Loucy (cell line): ENCODE results near the gene ARHGAP15.

Experiments
- H2AFZ ChIP-seq: fragments of 200-600 bp; sonication (generic); 2 replicates; pipeline ENCODE4 v1.6.0; 2016; ENCODE audit warnings: antibody characterized with exemption, mild to moderate bottlenecking, low read length, moderate library complexity
- H3F3A ChIP-seq: fragments of 200-600 bp; 2 replicates; pipeline ENCODE4 v1.6.0; 2016; ENCODE audit warnings: antibody characterized with exemption, low read depth, mild to moderate bottlenecking
- H3K27me3 ChIP-seq: fragments of 200-600 bp; sonication (generic); 2 replicates; pipeline ENCODE4 v1.6.1; 2014; ENCODE audit warnings: low read length, mild to moderate bottlenecking; ENCODE audit not compliant: insufficient read depth, poor library complexity, severe bottlenecking
- H3K36me3 ChIP-seq: fragments of 200-600 bp; sonication (generic); 2 replicates; pipeline ENCODE4 v1.6.1; 2016; ENCODE audit warnings: low read length; ENCODE audit not compliant: insufficient read depth
- H3K4me1 ChIP-seq: fragments of 200-600 bp; sonication (generic); 2 replicates; pipeline ENCODE4 v1.5.1; 2014; ENCODE audit warnings: low read length, mild to moderate bottlenecking; ENCODE audit not compliant: insufficient read depth, poor library complexity, severe bottlenecking
- H3K4me2 ChIP-seq: fragments of 200-600 bp; sonication (generic); 2 replicates; pipeline ENCODE4 v1.6.0; 2014; ENCODE audit warnings: antibody characterized with exemption, low read length, low read depth, mild to moderate bottlenecking; ENCODE audit not compliant: poor library complexity, severe bottlenecking
- H3K4me3 ChIP-seq: fragments of 200-600 bp; sonication (generic); 2 replicates; pipeline ENCODE4 v1.5.1; 2014; ENCODE audit warnings: low read length, mild to moderate bottlenecking, mixed read lengths; ENCODE audit not compliant: poor library complexity, severe bottlenecking
- H3K79me2 ChIP-seq: fragments of 200-600 bp; sonication (generic); 2 replicates; pipeline ENCODE4 v1.6.1; 2014; ENCODE audit warnings: low read length; ENCODE audit not compliant: insufficient read depth
- H3K9ac ChIP-seq: fragments of 200-600 bp; sonication (generic); 2 replicates; pipeline ENCODE4 v1.6.0; 2014; ENCODE audit warnings: mild to moderate bottlenecking, low read depth, low read length, moderate library complexity; ENCODE audit not compliant: poor library complexity, severe bottlenecking
- H3K9me2 ChIP-seq: fragments of 200-600 bp; sonication (generic); replicated peaks from 2 replicates; pipeline ENCODE4 v1.6.1; 2016; ENCODE audit warnings: low read depth, low read length, mixed read lengths
- H3K9me3 ChIP-seq: fragments of 200-600 bp; sonication (generic); 2 replicates; pipeline ENCODE4 v1.6.1; 2014; ENCODE audit warnings: mild to moderate bottlenecking, antibody characterized with exemption, low read length, low read depth; ENCODE audit not compliant: insufficient read depth
- H4K20me1 ChIP-seq: fragments of 200-600 bp; sonication (generic); 2 replicates; pipeline ENCODE4 v1.6.0; 2014; ENCODE audit warnings: antibody characterized with exemption, low read length, mild to moderate bottlenecking; ENCODE audit not compliant: insufficient read depth, poor library complexity, severe bottlenecking
- CTCF ChIP-seq: fragments of 200-600 bp; sonication (generic); conservative IDR thresholded peaks from 2 replicates; pipeline ENCODE4 v1.5.1; 2014; ENCODE audit warnings: mild to moderate bottlenecking, antibody characterized with exemption, low read length
- EZH2phosphoT487 ChIP-seq: fragments of 200-600 bp; IDR thresholded peaks from 2 replicates; pipeline ENCODE4 v1.6.1; 2018; ENCODE audit warnings: antibody characterized with exemption, mild to moderate bottlenecking, moderate library complexity, borderline replicate concordance

The ARHGAP15 gene

DNA sequence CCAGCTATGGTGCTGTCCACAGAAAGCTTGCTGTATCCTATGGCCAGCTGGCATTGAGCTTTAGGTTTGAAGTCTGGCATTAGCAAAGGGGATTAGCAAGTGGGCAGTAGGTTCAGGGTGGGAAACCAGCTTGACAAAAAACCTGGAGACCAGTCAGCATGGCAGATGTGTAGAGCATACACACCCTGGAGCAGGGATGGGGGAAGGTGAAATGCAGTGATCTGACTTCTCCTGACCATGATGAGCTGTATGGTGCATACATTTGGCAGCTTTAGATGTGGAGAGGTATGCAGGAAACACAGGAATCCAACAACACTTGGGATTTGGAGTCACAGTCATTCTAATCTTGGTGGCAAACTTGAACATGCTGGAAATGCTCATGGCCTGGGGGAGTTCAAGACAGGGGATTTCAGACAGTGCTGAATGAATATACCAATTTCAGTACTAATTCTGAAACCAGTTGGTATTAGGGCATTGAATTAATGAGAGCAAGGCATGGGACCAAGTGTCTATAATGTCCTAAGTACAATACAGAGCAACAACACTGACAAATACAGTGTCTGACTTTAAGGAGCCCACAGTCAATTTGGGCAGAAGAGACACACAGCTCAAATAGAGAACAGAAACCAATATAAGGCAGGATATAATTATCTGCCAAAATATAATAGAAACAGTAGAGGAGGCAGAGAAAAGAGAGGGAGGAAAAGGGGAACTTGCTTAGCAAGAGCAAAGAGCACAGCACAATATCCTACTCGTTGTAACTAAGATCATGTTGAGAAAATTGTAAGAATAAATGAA is 11.8 kb downstream of the ARHGAP15 start:
- Histone ChIP-seq H3K79me2 (peaks cover 100% of the 10 kb centered on the region), H3K36me3 (no peaks in the 10 kb centered on the region), H3K9ac (peak overlapping the region; percentile 25), H4K20me1 (peaks cover 99% of the 10 kb centered on the region), H2AFZ (no peak overlapping the region), H3K4me2 (peak overlapping the region; percentile 76), H3F3A (no peaks in the 10 kb centered on the region), H3K27me3 (no peaks in the 10 kb centered on the region), H3K4me1 (peaks cover 75% of the 10 kb centered on the region), H3K4me3 (peak overlapping the region; percentile 78), H3K9me3 (no peaks in the 10 kb centered on the region), H3K9me2 (no peaks in the 10 kb centered on the region)
- TF ChIP-seq CTCF: no peak
- no peak for TF ChIP-seq EZH2phosphoT487

- no peak overlapping the region for H2AFZ ChIP-seq
- no peaks in the 10 kb centered on the region for H3K9me3 ChIP-seq
- peak overlapping the region; percentile 76 for H3K4me2 ChIP-seq
- H3K27me3 ChIP-seq: no peaks in the 10 kb centered on the region
- H4K20me1 ChIP-seq: peaks cover 99% of the 10 kb centered on the region
- no peaks in the 10 kb centered on the region for H3K36me3 ChIP-seq
- peaks cover 100% of the 10 kb centered on the region for H3K79me2 ChIP-seq
- H3K9me2 ChIP-seq: no peaks in the 10 kb centered on the region
- no peak overlapping the region for H3K4me3 ChIP-seq
- H3F3A ChIP-seq: no peaks in the 10 kb centered on the region
- TF ChIP-seq CTCF (no peak), EZH2phosphoT487 (no peak)
- no peak overlapping the region for H3K9ac ChIP-seq
- peaks cover 70% of the 10 kb centered on the region for H3K4me1 ChIP-seq
These were observed 13.4 kb downstream of the ARHGAP15 start for GRCh38 chr2:143142598-143142997.

DNA sequence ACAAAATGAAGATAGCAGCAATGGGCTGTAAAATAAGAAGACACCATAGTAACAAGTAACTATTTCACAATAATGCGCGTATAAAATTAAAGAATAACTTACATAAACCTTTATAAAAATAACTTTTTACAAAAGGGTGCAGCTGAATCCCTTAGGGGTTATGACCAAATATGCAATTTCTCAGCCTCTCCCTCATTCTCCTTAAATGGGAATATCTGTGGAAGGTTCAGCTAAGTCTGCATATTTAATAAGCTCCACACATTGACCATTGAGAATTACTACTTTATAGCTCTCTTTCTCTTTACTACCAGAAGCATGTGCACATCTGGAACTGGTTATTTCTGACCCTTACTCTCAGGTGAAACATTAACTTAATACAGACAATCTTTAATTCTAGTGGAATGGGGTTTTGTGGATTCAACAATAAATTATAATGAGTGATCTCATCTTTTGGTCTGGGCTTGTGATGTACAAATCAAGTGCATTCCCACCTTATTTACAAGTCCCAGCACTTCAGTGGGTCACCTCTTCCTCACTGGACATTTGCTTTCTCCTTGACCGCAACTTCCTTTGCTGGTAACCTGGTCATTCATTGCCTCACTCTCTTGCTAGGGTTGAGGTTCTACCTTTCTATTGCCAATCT is 15.7 kb downstream of the ARHGAP15 start:
- TF ChIP-seq EZH2phosphoT487: no peak
- TF ChIP-seq CTCF: no peak
- no peaks in the 10 kb centered on the region for H3K36me3 ChIP-seq
- peaks cover 99% of the 10 kb centered on the region for H4K20me1 ChIP-seq
- H3K27me3 ChIP-seq: no peaks in the 10 kb centered on the region
- peaks cover 100% of the 10 kb centered on the region for H3K79me2 ChIP-seq
- no peak overlapping the region for H3K4me3 ChIP-seq
- no peak overlapping the region for H2AFZ ChIP-seq
- no peak overlapping the region for H3K9ac ChIP-seq
- no peaks in the 10 kb centered on the region for H3K9me2 ChIP-seq
- no peaks in the 10 kb centered on the region for H3K9me3 ChIP-seq
- no peaks in the 10 kb centered on the region for H3F3A ChIP-seq
- H3K4me2 ChIP-seq: peak overlapping the region; percentile 2
- peaks cover 64% of the 10 kb centered on the region for H3K4me1 ChIP-seq
